Measurements from ENCODE around the gene CAMKMT.
"Not testable (repeated sequence)": the region's sequence is repeated elsewhere in the genome, so short reads cannot be mapped to it uniquely, and the experiment has no call there.

Gene CAMKMT

DNA sequence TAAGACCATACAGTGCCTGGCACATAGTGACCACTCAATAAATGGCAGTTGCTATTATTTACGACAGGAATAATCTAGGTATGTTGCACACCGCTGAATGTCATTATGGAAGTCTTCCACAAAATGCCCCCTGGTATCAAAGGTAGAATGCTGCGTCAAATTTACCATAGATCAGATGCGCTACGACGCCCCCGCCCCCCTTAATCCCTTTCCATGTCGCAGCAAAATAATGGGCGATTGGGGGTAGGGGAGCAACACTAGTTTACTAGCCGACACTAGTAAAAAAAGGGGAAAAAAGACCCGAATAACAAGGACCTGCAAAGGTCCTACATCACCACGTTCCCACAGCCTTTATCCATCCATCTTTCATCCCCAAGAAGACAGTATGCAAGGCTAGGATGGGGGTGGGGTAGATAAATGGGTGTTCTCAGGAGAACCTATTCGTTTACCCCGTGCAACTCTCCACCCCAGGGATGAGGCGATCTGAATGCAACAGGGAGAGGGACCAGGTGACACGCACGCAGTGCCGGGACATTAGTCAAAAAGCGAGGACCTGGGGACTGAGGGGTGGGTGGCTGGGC is 908 bp upstream of the CAMKMT start:
- no peak for DNase-seq (ENCODE audit: low spot score)

DNA sequence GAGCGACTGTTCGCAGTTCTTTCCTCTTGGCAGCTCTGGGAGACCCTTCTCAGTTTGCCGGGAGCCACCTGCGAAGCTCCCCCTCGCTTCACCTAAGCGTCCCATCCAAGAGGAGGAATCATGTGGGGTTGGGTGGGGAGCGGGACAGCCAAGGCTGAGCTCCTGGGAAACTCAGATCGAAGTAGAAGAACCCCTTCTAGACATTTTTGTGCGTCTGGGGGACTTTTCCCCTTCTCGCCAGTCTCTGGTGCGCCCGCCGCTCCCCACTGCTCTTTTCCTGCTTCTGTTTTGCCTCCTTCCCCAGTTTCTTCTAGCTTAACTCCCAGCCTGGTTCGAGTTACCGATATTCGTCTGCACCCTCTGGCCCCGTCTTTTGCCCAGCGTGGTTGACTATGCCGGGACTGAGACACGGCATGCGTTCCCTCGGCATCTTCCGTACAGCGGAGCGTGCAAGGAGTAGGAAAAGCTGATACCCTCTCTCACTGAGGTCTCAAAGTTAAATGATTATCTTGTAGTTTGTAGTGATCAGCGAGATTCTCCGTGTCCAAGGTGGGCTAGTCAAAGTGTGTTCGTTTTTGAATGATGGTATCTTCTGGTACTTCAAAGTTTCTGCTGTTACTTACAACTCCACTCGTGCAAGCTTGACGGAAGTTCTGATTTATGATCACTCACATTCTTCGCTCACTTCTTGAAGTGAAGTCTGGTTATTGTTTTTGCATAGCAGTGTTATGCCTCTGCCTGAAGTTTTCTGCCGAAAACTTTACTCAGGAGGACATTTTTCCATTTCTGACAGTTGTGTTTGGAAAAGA is 664 bp downstream of the CAMKMT start:
- DNase-seq (ENCODE audit: low spot score): peak; percentile 33

- no peak for DNase-seq (ENCODE audit: low spot score)
Observed at GRCh38 chr2:44364604-44365003, 2.9 kb downstream of the CAMKMT start.

DNA sequence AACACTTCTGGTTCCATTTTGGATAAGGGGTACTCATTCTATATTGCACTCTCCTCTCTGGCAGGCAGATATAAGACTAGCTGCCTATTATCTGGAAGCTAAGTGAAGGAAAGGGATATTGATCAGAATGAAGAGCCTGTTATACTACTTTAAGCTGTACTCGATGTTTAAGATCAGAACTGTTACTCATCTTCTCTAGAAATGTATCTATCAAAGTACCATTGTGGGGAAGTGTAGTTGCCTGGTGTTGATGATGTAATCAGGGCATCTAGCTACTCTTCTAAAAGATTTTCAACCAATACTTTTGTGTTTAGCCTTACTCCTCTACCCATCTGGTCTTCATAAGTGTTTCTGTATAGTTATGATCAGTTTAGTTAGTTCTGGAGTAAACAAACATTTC is 5.8 kb downstream of the CAMKMT start:
- no peak for DNase-seq (ENCODE audit: low spot score)

DNA sequence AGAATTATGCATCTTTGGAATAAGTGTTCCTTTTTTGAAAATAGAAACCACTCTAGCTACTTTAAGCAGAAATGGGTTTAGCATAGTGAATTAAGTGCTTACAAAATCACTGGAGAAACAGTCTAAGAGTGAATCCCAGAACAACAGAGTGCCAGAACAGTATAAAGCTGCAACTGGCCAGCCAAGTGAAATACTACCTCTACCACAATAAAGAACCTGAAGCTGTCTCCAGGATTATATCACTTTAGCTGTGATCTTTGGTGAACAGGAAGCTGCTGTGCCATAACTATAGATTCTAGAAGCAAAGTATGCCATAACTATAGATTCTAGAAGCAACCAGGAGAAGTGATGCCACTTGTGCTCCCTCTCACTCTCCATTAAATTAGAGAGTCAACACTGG is 7.6 kb downstream of the CAMKMT start:
- no peak for DNase-seq (ENCODE audit: low spot score)

- no peak for DNase-seq (ENCODE audit: low spot score)
Observed at GRCh38 chr2:44371445-44371844, 9.7 kb downstream of the CAMKMT start.

GRCh38 chr2:44372246-44372645 is 10.5 kb downstream of the CAMKMT start:
- DNase-seq (ENCODE audit: low spot score): no peak

- DNase-seq (ENCODE audit: low spot score): no peak
Observed at GRCh38 chr2:44377486-44377885, 15.7 kb downstream of the CAMKMT start.

- DNase-seq (ENCODE audit: low spot score): not testable (repeated sequence)
Observed at GRCh38 chr2:44385226-44385625, 23.5 kb downstream of the CAMKMT start.

GRCh38 chr2:44388877-44389276 is 27.1 kb downstream of the CAMKMT start:
- no peak for DNase-seq (ENCODE audit: low spot score)

GRCh38 chr2:44389895-44390294 is 28.1 kb downstream of the CAMKMT start:
- no peak for DNase-seq (ENCODE audit: low spot score)

- DNase-seq (ENCODE audit: low spot score): peak; percentile 2
Observed at GRCh38 chr2:44392338-44392943, 30.7 kb downstream of the CAMKMT start.

GRCh38 chr2:44397447-44398175 is 35.9 kb downstream of the CAMKMT start:
- DNase-seq (ENCODE audit: low spot score): no peak

DNA sequence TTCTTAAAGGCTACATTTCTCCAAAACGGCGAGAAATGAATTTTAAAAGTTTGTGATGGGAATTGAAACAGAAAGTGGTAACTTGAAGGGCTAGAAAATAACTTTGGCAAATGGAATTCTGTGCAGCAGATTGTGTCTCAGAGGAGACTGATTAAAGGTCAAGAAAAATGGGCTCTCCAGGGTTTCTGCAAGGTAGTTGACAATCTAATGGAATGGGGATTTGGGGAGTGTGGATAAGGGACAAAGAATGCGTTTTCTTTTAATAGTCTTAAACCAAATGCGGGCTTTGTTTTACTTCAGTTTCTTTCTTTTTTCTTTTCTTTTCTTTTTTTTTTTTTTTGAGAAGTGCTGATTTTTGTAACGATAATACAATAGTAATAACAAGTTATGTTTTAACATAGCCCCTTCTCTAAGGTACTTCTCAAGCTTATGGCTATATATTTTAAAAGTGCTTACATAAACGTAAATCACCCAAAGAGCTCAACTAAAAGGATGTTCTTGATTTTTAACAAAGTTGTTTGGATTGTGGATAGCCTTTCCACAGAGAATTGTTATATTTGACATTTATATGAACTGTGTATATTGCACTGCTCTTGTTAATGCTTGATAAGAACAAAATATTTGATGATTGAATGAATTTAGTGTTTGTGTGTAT is 36.6 kb downstream of the CAMKMT start:
- no peak for DNase-seq (ENCODE audit: low spot score)

DNA sequence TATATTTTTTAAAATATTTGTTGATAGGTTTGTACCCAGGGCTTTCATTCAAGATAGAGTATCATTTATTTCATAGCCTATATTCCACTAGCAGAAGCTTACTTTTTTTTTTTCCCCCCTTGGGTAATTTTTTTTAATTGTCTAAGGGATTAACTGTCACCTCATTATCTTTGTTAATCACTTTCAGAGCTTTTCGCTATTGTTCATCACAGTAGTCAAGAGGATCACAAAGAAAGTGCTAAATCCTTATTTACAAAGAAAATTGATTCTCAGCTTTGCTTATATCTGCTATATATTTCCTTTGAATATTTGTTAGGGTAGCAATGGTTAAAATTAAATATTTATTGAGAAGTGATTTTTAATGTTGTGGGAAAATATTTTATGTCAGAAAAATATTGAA is 59.0 kb downstream of the CAMKMT start:
- DNase-seq (ENCODE audit: low spot score): no peak

- no peak for DNase-seq (ENCODE audit: low spot score)
Observed at GRCh38 chr2:44424211-44424610, 62.5 kb downstream of the CAMKMT start.

GRCh38 chr2:44429034-44429433 is 67.3 kb downstream of the CAMKMT start:
- no peak for DNase-seq (ENCODE audit: low spot score)

DNA sequence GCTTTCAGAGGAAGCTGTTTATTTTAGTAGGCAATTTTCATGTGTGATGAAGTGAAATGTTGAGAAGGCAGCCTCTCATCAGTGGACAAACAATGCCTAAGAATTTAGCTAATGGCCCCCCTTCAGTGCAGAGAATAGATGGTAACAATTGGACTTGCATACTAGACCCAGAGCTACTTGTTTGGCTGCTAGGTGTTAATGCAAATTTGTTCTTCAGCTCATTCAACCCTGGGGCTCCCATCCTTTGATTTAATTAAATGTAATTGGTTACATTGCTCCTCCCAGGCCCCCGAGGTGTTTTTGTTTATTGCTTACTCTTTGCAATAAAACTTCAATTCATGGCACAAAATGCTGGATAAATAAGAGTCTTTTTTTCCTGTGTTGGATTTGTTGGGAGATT is 68.6 kb downstream of the CAMKMT start:
- DNase-seq (ENCODE audit: low spot score): no peak

DNA sequence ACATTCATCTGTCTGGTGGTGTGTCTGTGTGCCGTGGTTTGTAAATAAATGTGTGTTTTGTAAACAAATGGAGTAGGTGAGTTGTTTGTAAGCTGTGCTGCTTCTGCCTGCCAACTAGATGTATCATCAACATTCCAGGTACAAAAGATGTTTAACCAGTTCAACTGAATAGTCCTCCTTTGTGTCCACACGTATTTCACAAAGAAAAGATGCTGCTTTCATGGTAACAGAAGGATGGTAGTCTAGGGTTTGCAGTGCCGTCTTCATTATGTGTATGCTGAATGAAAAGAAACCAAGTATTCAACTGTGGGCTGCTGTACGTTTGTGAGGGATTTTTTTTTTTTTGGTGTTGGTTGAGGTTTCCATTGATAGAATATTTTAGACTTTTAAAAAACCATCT is 72.1 kb downstream of the CAMKMT start:
- no peak for DNase-seq (ENCODE audit: low spot score)

DNA sequence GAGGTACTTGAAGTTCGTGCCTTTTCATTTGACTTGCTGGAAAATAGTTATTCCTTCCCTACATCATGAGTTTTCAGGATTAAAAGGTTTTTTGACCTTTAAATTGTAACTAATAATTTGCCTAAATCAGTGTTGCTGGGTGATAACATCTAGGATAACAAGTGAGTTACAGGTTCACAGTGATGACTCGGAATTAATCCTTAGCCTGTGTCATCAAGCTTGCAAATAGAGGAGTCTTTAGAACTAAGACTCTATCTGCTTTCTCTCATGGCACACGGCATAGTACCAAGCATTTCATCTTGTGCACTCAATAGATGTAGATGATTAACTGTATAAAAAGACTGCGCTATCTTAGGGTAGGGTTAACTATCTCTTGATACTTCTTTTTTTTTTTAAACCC is 79.5 kb downstream of the CAMKMT start:
- DNase-seq (ENCODE audit: low spot score): no peak

- no peak for DNase-seq (ENCODE audit: low spot score)
Observed at GRCh38 chr2:44442019-44442418, 80.3 kb downstream of the CAMKMT start.

- no peak for DNase-seq (ENCODE audit: low spot score)
Observed at GRCh38 chr2:44443517-44443916, 81.8 kb downstream of the CAMKMT start.
